ENCODE measurements around the gene SARS1.
A peak's percentile ranks its signal among the peaks of the same experiment; 100 is the strongest.

SARS1 gene

DNA sequence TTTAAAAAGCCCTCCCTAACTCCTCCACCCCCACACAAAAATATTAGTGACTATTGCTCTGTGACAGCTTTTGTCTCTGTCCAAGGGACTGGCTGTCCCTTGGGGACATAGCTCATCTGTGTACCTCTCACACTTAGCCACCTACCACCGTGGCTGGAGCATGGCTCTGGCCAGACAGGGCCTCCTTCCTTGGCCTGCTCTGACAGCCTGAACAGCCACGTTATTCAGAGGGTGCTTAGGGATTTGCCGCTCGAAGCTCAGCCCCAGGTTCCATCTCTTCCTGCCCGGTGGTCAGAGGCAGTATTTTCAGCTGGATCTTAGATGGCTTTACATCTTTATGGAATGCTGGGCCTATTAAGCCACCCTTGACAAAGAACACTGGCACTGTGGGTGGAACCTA is 29.5 kb downstream of the SARS1 start:
- Mint-ChIP-seq H3K27me3 (peaks cover 41 to 56% of the 10 kb centered on the region in 2 donors), H3K36me3 (peaks cover 12 to 16% of the 10 kb centered on the region in 2 donors), H3K27ac (no peak overlapping the region), H3K9me3 (no peaks in the 10 kb centered on the region), H3K4me3 (no peak overlapping the region), H3K4me1 (peaks cover 24 to 40% of the 10 kb centered on the region in 2 donors)
- DNase-seq (no peak), ATAC-seq (replicated peaks) (peak in 1 of 2 donors; percentile 29)

DNA sequence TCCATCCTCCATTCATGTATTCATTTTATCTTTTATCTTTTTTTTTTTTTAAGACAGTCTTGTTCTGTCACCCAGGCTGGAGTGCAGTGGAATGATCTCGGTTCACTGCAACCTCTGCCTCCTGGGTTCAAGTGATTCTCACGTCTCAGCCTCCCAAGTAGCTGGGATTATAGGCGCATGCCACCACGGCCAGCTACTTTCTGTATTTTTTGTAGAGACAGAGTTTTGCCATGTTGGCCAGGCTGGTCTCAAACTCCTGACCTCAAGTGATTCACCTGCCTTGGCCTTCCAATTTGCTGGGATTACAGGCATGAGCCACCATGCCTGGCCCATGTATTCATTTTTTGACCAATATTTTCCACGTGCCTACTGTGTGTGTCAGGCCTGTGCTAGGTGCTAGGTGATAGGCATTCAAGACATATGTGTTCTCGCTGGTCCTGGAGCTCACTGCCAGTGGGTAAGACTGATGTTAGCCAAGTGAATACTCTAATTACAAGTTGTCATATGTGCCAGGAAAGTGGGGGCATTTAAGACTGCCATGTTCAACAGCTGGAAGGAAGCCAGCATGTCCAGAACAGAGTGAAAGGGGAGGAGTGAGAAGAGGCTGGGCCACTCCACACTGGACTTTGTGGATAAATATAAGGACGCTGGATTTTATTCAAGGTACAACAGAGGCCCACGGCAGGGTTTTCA is 30.3 kb downstream of the SARS1 start:
- Mint-ChIP-seq H3K27me3 (peaks cover 41 to 62% of the 10 kb centered on the region in 2 donors), H3K9me3 (no peaks in the 10 kb centered on the region), H3K4me1 (peaks cover 26 to 40% of the 10 kb centered on the region in 2 donors), H3K4me3 (no peak overlapping the region), H3K36me3 (peaks cover 9 to 12% of the 10 kb centered on the region in 2 donors), H3K27ac (no peak overlapping the region)
- DNase-seq, result no peak
- ATAC-seq (replicated peaks), result no peak

DNA sequence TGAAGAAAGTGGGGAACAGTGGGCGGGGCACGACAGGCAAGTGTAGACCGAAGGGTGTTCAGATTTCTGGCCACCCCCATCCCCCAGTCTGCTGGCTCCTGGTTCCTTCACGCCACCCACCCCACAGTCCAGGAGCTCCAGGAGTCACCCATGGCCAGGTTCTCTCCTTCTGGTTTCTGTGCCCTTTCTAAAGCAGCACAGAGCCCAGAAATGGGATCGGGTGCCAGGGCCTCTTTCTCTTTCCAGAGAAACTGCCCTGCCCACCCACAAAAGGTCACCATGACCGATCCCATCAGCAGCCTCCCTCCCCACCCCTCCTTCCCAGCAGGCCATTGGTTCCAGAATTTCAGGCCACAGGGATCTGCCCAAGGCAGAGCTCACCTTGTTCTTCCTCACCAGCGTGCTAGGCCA is 32.4 kb downstream of the SARS1 start:
- peaks cover 3 to 7% of the 10 kb centered on the region in 2 donors for H3K36me3 Mint-ChIP-seq
- ATAC-seq (replicated peaks) (no peak), DNase-seq (no peak)
- no peak overlapping the region for H3K4me3 Mint-ChIP-seq
- peaks cover 51 to 76% of the 10 kb centered on the region in 2 donors for H3K27me3 Mint-ChIP-seq
- H3K9me3 Mint-ChIP-seq, result no peaks in the 10 kb centered on the region
- no peak overlapping the region for H3K27ac Mint-ChIP-seq
- H3K4me1 Mint-ChIP-seq, result peaks cover 18 to 41% of the 10 kb centered on the region in 2 donors

DNA sequence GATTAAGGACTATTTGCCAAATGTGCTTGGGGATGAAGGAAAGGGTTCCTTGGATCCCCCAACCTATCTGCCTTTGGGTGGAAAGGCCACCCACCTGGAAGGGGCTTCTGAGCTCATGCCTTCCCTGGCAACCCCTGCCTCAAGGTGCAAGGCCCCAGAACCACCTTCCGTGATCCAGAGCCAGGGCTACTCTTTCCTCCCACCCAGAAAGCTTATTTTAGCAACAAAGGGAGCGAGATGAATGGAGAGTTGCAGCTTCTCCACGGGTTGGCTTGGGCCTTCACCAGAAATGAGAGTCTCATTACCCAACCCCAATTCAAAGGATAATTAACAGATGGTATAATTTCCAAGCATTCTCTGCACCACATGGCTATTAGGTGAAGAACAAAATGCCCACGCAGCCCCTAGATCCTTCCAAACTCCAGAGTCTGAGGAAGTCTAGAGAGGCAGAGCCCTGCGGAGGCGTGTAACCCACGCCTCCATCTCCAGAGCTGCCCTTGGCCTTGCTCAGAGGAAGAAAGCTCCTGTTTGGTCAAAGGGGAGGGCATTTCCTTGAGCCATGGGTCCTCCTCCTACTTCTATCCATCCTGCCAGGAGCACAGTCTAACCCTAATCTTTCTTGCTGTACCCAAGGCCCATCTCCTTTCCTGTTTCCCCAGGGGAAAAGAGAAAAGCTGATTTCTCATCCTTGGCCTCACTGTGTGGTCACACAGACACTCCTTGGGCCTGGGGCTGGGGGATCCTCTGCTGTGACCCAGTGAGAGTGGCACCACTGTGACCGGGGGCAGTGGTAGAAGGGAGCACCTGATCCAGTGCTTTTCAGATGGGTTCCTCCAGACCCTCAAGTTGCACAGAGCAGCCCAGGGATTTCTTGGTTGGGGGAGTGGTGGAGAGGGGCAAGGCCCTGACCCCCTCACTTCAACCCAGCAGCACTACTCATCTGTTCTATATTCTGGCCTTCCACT is 34.0 kb downstream of the SARS1 start:
- no peak overlapping the region for H3K4me3 Mint-ChIP-seq
- no peaks in the 10 kb centered on the region for H3K36me3 Mint-ChIP-seq
- peaks cover 53 to 76% of the 10 kb centered on the region in 2 donors for H3K27me3 Mint-ChIP-seq
- DNase-seq (no peak), ATAC-seq (replicated peaks) (no peak)
- H3K9me3 Mint-ChIP-seq, result no peaks in the 10 kb centered on the region
- peaks cover 4 to 25% of the 10 kb centered on the region in 2 donors for H3K4me1 Mint-ChIP-seq
- no peak overlapping the region for H3K27ac Mint-ChIP-seq

DNA sequence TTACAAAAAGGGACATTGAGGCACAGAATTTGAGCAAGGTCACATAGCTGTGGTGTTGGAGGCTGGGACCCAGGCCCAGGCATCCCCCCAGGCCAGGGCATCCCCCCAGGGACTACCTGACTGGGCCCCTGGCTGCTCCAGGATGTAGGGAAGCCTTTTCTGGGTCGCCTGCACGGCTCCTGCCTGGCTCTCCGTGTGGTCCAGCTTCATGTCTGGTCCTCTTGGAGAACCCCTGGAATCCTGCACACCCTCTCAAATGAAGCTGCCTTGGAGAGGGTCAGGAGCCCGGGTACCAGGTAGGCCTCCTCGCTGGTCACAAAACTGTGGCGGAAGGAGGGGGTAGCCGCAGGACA is 34.7 kb downstream of the SARS1 start:
- H3K9me3 Mint-ChIP-seq, result no peaks in the 10 kb centered on the region
- no peak overlapping the region for H3K4me3 Mint-ChIP-seq
- H3K4me1 Mint-ChIP-seq, result peaks cover 6 to 24% of the 10 kb centered on the region in 2 donors
- H3K36me3 Mint-ChIP-seq, result no peaks in the 10 kb centered on the region
- no peak for ATAC-seq (replicated peaks)
- H3K27ac Mint-ChIP-seq, result no peak overlapping the region
- DNase-seq, result no peak
- H3K27me3 Mint-ChIP-seq, result peaks cover 48 to 75% of the 10 kb centered on the region in 2 donors

DNA sequence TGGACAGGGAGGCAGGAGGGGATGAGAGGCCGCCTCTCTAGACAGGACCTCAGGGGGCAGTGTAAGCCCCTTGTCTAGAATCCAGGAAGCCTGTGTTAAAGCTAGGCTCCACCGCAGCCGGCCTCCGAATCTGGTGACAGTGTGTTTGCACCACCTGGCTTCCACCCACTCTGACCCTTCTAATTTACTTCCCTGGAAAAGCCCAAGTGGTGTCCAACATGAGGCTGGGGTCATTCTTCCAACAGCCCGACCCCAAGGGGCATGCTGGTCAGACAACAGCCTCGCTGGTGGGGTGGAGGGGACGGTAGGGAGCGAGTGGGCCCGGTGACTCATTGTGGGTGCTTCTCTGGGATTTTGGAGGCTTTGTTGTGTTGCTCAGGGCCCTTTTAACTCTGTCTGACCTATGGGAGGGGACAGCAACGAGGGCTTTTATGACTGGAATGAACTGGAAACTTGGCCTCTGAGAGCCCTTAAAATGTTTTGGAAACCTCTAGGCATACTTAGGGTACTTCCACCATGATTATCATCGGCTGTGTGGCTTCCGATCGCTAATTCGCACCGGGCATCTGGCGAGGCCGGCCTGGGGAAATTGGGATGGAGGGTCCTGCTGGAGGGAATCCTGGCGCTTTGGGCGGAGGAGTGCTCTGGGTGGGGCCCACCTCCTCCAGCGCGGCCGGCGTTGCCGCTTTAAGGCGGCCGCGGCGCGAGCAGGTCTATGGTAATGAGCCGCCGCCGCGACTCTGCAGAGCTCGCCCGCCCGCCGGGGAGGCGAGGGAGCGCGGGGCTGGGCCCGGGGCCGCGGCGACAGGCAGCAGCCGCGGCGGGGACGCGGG is 35.3 kb downstream of the SARS1 start, which contains the start of gene CELSR2:
Gene CELSR2 (plus strand): TSS at position 743 of the 833 bp plus-strand sequence. CDS start 541 bp downstream, outside the sequence.
- ATAC-seq (replicated peaks) (peak; percentile 87 to 92), DNase-seq (peak; percentile 32)
- no peaks in the 10 kb centered on the region for H3K9me3 Mint-ChIP-seq
- peaks cover 46 to 73% of the 10 kb centered on the region in 2 donors for H3K27me3 Mint-ChIP-seq
- H3K36me3 Mint-ChIP-seq, result no peaks in the 10 kb centered on the region
- peak within 1 kb of the TSS; percentile 76 for H3K4me3 Mint-ChIP-seq
- H3K27ac Mint-ChIP-seq, result no peak within 1 kb of the TSS
- peaks cover 8 to 28% of the 10 kb centered on the region in 2 donors for H3K4me1 Mint-ChIP-seq

DNA sequence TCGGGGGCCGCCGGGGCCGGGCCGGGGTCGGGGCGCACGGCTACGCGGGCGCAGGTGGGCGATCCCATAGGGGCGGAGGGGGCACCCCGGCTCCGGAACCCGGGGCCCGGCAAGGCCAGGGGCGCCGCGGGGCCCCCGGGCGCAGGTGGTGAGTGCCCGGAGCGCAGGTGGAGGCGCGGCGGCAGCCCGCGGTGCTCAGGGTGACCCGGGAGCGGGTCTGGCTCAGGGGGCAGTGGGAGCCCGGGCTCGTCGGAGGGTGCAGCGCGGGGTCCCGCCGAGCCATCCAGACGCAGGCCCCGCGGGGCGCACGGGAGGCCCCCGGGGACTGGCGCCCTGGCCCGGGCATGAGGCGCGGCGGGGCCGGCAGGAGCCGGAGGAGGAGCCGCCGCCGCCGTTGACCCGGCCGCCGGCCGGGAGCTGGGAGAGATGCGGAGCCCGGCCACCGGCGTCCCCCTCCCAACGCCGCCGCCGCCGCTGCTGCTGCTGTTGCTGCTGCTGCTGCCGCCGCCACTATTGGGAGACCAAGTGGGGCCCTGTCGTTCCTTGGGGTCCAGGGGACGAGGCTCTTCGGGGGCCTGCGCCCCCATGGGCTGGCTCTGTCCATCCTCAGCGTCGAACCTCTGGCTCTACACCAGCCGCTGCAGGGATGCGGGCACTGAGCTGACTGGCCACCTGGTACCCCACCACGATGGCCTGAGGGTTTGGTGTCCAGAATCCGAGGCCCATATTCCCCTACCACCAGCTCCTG is 36.1 kb downstream of the SARS1 start:
- H3K27ac Mint-ChIP-seq, result no peak overlapping the region
- peaks cover 38 to 65% of the 10 kb centered on the region in 2 donors for H3K27me3 Mint-ChIP-seq
- no peaks in the 10 kb centered on the region for H3K36me3 Mint-ChIP-seq
- no peaks in the 10 kb centered on the region for H3K9me3 Mint-ChIP-seq
- ATAC-seq (replicated peaks) (peak; percentile 52 to 53), DNase-seq (no peak)
- peak overlapping the region; percentile 56 to 76 for H3K4me3 Mint-ChIP-seq
- H3K4me1 Mint-ChIP-seq, result peaks cover 8 to 28% of the 10 kb centered on the region in 2 donors

DNA sequence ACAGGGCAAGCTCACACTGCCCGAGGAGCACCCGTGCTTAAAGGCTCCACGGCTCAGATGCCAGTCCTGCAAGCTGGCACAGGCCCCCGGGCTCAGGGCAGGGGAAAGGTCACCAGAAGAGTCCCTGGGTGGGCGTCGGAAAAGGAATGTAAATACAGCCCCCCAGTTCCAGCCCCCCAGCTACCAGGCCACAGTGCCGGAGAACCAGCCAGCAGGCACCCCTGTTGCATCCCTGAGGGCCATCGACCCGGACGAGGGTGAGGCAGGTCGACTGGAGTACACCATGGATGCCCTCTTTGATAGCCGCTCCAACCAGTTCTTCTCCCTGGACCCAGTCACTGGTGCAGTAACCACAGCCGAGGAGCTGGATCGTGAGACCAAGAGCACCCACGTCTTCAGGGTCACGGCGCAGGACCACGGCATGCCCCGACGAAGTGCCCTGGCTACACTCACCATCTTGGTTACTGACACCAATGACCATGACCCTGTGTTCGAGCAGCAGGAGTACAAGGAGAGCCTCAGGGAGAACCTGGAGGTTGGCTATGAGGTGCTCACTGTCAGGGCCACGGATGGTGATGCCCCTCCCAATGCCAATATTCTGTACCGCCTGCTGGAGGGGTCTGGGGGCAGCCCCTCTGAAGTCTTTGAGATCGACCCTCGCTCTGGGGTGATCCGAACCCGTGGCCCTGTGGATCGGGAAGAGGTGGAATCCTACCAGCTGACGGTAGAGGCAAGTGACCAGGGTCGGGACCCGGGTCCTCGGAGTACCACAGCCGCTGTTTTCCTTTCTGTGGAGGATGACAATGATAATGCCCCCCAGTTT is 36.9 kb downstream of the SARS1 start:
- H3K9me3 Mint-ChIP-seq, result no peaks in the 10 kb centered on the region
- DNase-seq, result no peak
- H3K27me3 Mint-ChIP-seq, result peaks cover 43 to 69% of the 10 kb centered on the region in 2 donors
- peak overlapping the region; percentile 56 to 72 for H3K4me3 Mint-ChIP-seq
- no peaks in the 10 kb centered on the region for H3K36me3 Mint-ChIP-seq
- peaks cover 8 to 28% of the 10 kb centered on the region in 2 donors for H3K4me1 Mint-ChIP-seq
- no peak overlapping the region for H3K27ac Mint-ChIP-seq
- no peak for ATAC-seq (replicated peaks)

DNA sequence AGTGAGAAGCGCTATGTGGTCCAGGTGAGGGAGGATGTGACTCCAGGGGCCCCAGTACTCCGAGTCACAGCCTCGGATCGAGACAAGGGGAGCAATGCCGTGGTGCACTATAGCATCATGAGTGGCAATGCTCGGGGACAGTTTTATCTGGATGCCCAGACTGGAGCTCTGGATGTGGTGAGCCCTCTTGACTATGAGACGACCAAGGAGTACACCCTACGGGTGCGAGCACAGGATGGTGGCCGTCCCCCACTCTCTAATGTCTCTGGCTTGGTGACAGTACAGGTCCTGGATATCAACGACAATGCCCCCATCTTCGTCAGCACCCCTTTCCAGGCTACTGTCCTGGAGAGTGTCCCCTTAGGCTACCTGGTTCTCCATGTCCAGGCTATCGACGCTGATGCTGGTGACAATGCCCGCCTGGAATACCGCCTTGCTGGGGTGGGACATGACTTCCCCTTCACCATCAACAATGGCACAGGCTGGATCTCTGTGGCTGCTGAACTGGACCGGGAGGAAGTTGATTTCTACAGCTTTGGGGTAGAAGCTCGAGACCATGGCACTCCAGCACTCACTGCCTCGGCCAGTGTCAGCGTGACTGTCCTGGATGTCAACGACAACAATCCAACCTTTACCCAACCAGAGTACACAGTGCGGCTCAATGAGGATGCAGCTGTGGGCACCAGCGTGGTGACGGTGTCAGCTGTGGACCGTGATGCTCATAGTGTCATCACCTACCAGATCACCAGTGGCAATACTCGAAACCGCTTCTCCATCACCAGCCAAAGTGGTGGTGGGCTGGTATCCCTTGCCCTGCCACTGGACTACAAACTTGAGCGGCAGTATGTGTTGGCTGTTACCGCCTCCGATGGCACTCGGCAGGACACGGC is 37.8 kb downstream of the SARS1 start:
- no peak for DNase-seq
- no peak overlapping the region for H3K4me3 Mint-ChIP-seq
- no peaks in the 10 kb centered on the region for H3K36me3 Mint-ChIP-seq
- peaks cover 44 to 66% of the 10 kb centered on the region in 2 donors for H3K27me3 Mint-ChIP-seq
- H3K27ac Mint-ChIP-seq, result no peak overlapping the region
- no peaks in the 10 kb centered on the region for H3K9me3 Mint-ChIP-seq
- ATAC-seq (replicated peaks), result no peak
- H3K4me1 Mint-ChIP-seq, result peaks cover 8 to 28% of the 10 kb centered on the region in 2 donors

DNA sequence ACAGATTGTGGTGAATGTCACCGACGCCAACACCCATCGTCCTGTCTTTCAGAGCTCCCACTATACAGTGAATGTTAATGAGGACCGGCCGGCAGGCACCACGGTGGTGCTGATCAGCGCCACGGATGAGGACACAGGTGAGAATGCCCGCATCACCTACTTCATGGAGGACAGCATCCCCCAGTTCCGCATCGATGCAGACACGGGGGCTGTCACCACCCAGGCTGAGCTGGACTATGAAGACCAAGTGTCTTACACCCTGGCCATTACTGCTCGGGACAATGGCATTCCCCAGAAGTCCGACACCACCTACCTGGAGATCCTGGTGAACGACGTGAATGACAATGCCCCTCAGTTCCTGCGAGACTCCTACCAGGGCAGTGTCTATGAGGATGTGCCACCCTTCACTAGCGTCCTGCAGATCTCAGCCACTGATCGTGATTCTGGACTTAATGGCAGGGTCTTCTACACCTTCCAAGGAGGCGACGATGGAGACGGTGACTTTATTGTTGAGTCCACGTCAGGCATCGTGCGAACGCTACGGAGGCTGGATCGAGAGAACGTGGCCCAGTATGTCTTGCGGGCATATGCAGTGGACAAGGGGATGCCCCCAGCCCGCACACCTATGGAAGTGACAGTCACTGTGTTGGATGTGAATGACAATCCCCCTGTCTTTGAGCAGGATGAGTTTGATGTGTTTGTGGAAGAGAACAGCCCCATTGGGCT is 38.6 kb downstream of the SARS1 start:
- H3K27ac Mint-ChIP-seq, result no peak overlapping the region
- peaks cover 40 to 58% of the 10 kb centered on the region in 2 donors for H3K27me3 Mint-ChIP-seq
- ATAC-seq (replicated peaks), result no peak
- no peaks in the 10 kb centered on the region for H3K9me3 Mint-ChIP-seq
- peaks cover 8 to 28% of the 10 kb centered on the region in 2 donors for H3K4me1 Mint-ChIP-seq
- no peak overlapping the region for H3K4me3 Mint-ChIP-seq
- DNase-seq, result no peak
- H3K36me3 Mint-ChIP-seq, result no peaks in the 10 kb centered on the region

DNA sequence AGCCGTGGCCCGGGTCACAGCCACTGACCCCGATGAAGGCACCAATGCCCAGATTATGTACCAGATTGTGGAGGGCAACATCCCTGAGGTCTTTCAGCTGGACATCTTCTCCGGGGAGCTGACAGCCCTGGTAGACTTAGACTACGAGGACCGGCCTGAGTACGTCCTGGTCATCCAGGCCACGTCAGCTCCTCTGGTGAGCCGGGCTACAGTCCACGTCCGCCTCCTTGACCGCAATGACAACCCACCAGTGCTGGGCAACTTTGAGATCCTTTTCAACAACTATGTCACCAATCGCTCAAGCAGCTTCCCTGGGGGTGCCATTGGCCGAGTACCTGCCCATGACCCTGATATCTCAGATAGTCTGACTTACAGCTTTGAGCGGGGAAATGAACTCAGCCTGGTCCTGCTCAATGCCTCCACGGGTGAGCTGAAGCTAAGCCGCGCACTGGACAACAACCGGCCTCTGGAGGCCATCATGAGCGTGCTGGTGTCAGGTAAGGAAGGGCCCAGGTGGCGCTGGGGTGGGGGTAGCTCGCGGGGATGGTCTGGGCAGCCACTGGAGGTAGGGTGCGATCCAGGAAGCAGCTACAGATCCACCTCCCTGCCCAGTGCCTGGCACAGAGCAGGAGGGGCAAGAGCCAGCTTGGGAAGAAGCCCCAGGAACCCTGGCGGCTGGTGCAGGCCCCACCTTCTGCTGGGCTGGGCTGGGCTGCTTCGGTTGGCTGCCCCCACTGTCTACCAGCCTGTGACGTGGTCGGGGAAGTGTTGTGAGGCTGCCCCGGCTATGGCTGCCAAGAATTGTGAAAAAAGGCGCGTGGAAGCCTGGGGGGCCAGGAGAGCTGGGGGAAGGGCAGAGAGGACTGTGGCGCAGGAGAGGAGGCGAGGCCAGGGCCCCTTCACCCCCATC is 39.4 kb downstream of the SARS1 start:
- no peaks in the 10 kb centered on the region for H3K36me3 Mint-ChIP-seq

More for the DNA sequence above, 39.4 kb downstream of the SARS1 start:
- Mint-ChIP-seq H3K4me3 (no peak overlapping the region), H3K9me3 (no peaks in the 10 kb centered on the region), H3K27me3 (peaks cover 35 to 50% of the 10 kb centered on the region in 2 donors), H3K4me1 (peaks cover 8 to 28% of the 10 kb centered on the region in 2 donors), H3K27ac (no peak overlapping the region)
- DNase-seq (no peak), ATAC-seq (replicated peaks) (peak in 1 of 2 donors; percentile 33)

Data from stimulated activated naive B cell treated with anti-CD40 and anti-IgM and Interleukin-4, amounts not matched to agents 10 μg/mL and 1 μg/mL and 100 μg/mL, for 72 hours (primary cell).